ENCODE results near the gene B4GALNT4. TPM values are rescaled to one million over a fixed set of nuclear protein-coding genes. Genes with fewer than 3 reads are reported as not detected.
A peak's percentile ranks its signal among the peaks of the same experiment; 100 is the strongest.

Gene B4GALNT4
- total and polyA plus RNA-seq, 2 of the 13 experiments (the other 11 are each of a cell fraction or from before 2014, with no cell fraction given), result 30.5 to 50.1 TPM

- TF ChIP-seq ZXDC (CRISPR knock-in tag; IDR thresholded peaks at IDR 0.05), result no peak
- TF ChIP-seq FLYWCH1 (CRISPR knock-in tag; IDR thresholded peaks at IDR 0.05), result 0 out of 2 replicates have a peak, but pooled peaks have one; percentile 49
- no peak for TF ChIP-seq JUND (CRISPR knock-in tag; IDR thresholded peaks at IDR 0.05)
- TF ChIP-seq ZNF652 (CRISPR knock-in tag; IDR thresholded peaks at IDR 0.05; ENCODE audit: borderline replicate concordance, low read depth), result peak; percentile 47; the same call in 1 of the 2 replicates
- peak; percentile 55 for TF ChIP-seq PHF8 (CRISPR knock-in tag; IDR thresholded peaks at IDR 0.05)
- no peak for TF ChIP-seq LCORL (IDR thresholded peaks at IDR 0.05)
- peak; percentile 81; the same call in 1 of the 2 replicates for TF ChIP-seq LCORL (CRISPR knock-in tag; IDR thresholded peaks at IDR 0.05)
- TF ChIP-seq TBL1XR1 (IDR thresholded peaks at IDR 0.05; ENCODE audit: borderline replicate concordance, low read length, partially characterized antibody), result peak; percentile 87
- TF ChIP-seq SALL1 (CRISPR knock-in tag; IDR thresholded peaks at IDR 0.05), result peak; percentile 77
- peak; percentile 51; the same call in 1 of the 2 replicates for TF ChIP-seq ZNF501 (CRISPR knock-in tag; IDR thresholded peaks at IDR 0.05)
- peak; percentile 67 for TF ChIP-seq DMAP1 (CRISPR knock-in tag; IDR thresholded peaks at IDR 0.05)
- peak; percentile 79; the same call in 1 of the 2 replicates for TF ChIP-seq KDM4B (CRISPR knock-in tag; IDR thresholded peaks at IDR 0.05)
- TF ChIP-seq ZNF513 (CRISPR knock-in tag; conservative IDR thresholded peaks at IDR 0.05), result no peak
- TF ChIP-seq SOX13 (IDR thresholded peaks at IDR 0.05), result no peak
- peak in 1 of 2 experiments; percentile 39; a peak in 1 of 4 replicates for TF ChIP-seq SOX13 (CRISPR knock-in tag; conservative IDR thresholded peaks at IDR 0.05 in 1 of 2, IDR thresholded peaks at IDR 0.05 in 1 of 2)
- peak; percentile 26; the same call in 1 of the 2 replicates for TF ChIP-seq MLX (CRISPR knock-in tag; IDR thresholded peaks at IDR 0.05)
- peak; percentile 71 for TF ChIP-seq HMG20A (CRISPR knock-in tag; IDR thresholded peaks at IDR 0.05; ENCODE audit: borderline replicate concordance)
- 0 out of 2 replicates have a peak, but pooled peaks have one; percentile 31 for TF ChIP-seq CREB1 (IDR thresholded peaks at IDR 0.05)
- no peak; the same call in 1 of the 2 replicates for TF ChIP-seq CREB1 (CRISPR knock-in tag; IDR thresholded peaks at IDR 0.05)
- peak; percentile 96 for TF ChIP-seq UBTF (CRISPR knock-in tag; IDR thresholded peaks at IDR 0.05)
- TF ChIP-seq RAD51 (IDR thresholded peaks at IDR 0.05; ENCODE audit: borderline replicate concordance), result no peak
- peak; percentile 82 for TF ChIP-seq SIX4 (CRISPR knock-in tag; IDR thresholded peaks at IDR 0.05)
- TF ChIP-seq ZNF530 (CRISPR knock-in tag; IDR thresholded peaks at IDR 0.05; ENCODE audit: low read depth), result no peak
- TF ChIP-seq KLF9 (CRISPR knock-in tag; IDR thresholded peaks at IDR 0.05; ENCODE audit: low read depth), result 0 out of 2 replicates have a peak, but pooled peaks have one; percentile 61
- peak; percentile 18 for TF ChIP-seq ZNF781 (CRISPR knock-in tag; IDR thresholded peaks at IDR 0.05; ENCODE audit: borderline replicate concordance, not compliant biosample characterization)
Observed at GRCh38 chr11:353179-353873, 16.0 kb upstream of the B4GALNT4 start (continued).
